HCT116 (cell line): ENCODE results near the gene CD2BP2. TPM values are rescaled to one million over a fixed set of nuclear protein-coding genes. Genes with fewer than 3 reads are reported as not detected.

ENCODE experiments used
- CTCF ChIP-seq, 3 experiments: fragments of 200-600 bp in 1 of 3; sonication (generic) in 1 of 3; IDR thresholded peaks in 2 of 3; conservative IDR thresholded peaks in 1 of 3; 2 replicates each; pipeline ENCODE4 v1.5.1; 2012 to 2017; ENCODE audit warnings: low read depth in 2 of 3, low read length in 2 of 3, antibody characterized with exemption in 1 of 3, borderline replicate concordance in 1 of 3, control low read depth in 1 of 3, mild to moderate bottlenecking in 1 of 3, mixed read lengths in 1 of 3, mixed run types in 1 of 3, moderate library complexity in 1 of 3; ENCODE audit not compliant: insufficient read depth in 1 of 3
- EZH2phosphoT487 ChIP-seq: fragments of 200-600 bp; IDR thresholded peaks from 2 replicates; pipeline ENCODE4 v1.6.1; 2018; ENCODE audit warnings: antibody characterized with exemption, borderline replicate concordance
- FOSL1 ChIP-seq: IDR thresholded peaks from 2 replicates; pipeline ENCODE4 v1.6.1; 2012; ENCODE audit warnings: low read depth
- MAX ChIP-seq: IDR thresholded peaks from 2 replicates; pipeline ENCODE4 v1.6.1; 2012
- POLR2A ChIP-seq: IDR thresholded peaks from 2 replicates; pipeline ENCODE4 v1.7.0; 2011; ENCODE audit warnings: borderline replicate concordance; ENCODE audit not compliant: insufficient read depth, insufficient read length; ENCODE audit errors: extremely low read depth
- ZBTB33 ChIP-seq: IDR thresholded peaks from 2 replicates; pipeline ENCODE4 v1.6.1; 2011; ENCODE audit warnings: mild to moderate bottlenecking, low read length, moderate library complexity; ENCODE audit not compliant: insufficient replicate concordance; ENCODE audit errors: extremely low read depth
- ZFX ChIP-seq: fragments of 450-650 bp; IDR thresholded peaks from 2 replicates; pipeline ENCODE4 v1.6.1; 2017
- ZNF274 ChIP-seq: fragments of 200-500 bp; sonication (Bioruptor generic); IDR thresholded peaks from 2 replicates; pipeline ENCODE4 v1.6.1; 2014; ENCODE audit warnings: mild to moderate bottlenecking, low read depth, low read length, inconsistent platforms
- total RNA-seq: library from RNA; stranded (reverse); gene quantifications from one replicate; pipeline ENCODE4 v1.2.1, GENCODE V29; 2021; ENCODE audit not compliant: unreplicated experiment

CD2BP2 gene
- total RNA-seq, 1 experiment from 2014 or later: 51.8 TPM

- TF ChIP-seq CTCF (IDR thresholded peaks at IDR 0.05 in 2 of 3, conservative IDR thresholded peaks at IDR 0.05 in 1 of 3; ENCODE audit: borderline replicate concordance in 1 of 3, insufficient read depth in 1 of 3, low read depth in 2 of 3, low read length in 2 of 3) (no peak), EZH2phosphoT487 (no peak), ZFX (no peak), ZNF274 (no peak), POLR2A (no peak), FOSL1 (no peak), MAX (no peak), ZBTB33 (no peak)
These were observed 1.5 kb downstream of the CD2BP2 start (continued) for GRCh38 chr16:30353438-30354129.
